ENCODE measurements around the gene MLLT3.

The MLLT3 gene

GRCh38 chr9:20390400-20390799 is 231.9 kb downstream of the MLLT3 start:
- Histone ChIP-seq H4K20me1 (ENCODE audit: insufficient read depth, low read length) (no peaks in the 10 kb centered on the region), H3F3A (ENCODE audit: insufficient read depth, low read length) (no peaks in the 10 kb centered on the region), H3K79me2 (ENCODE audit: low read length) (no peaks in the 10 kb centered on the region), H3K4me1 (ENCODE audit: low read length) (no peaks in the 10 kb centered on the region), H3K36me3 (replicated peaks; ENCODE audit: insufficient read depth, low read length) (no peaks in the 10 kb centered on the region), H3K9me3 (replicated peaks; ENCODE audit: insufficient read depth, low read length) (no peaks in the 10 kb centered on the region), H3K27ac (ENCODE audit: low read length) (no peak overlapping the region), H3K9ac (ENCODE audit: low read length) (no peak overlapping the region), H3K4me3 (ENCODE audit: low read length) (no peak overlapping the region), H3K9me2 (replicated peaks; ENCODE audit: insufficient read depth, low read length) (no peaks in the 10 kb centered on the region), H3K4me2 (ENCODE audit: low read depth, low read length) (no peak overlapping the region), H2AFZ (ENCODE audit: low read length) (no peak overlapping the region), H3K27me3 (replicated peaks; ENCODE audit: insufficient read depth, low read length) (no peaks in the 10 kb centered on the region)
- DNase-seq, result no peak
- TF ChIP-seq CTCF (IDR thresholded peaks at IDR 0.05; ENCODE audit: low read length), result no peak

- H3K4me2 ChIP-seq (ENCODE audit: low read depth, low read length), result no peak overlapping the region
- DNase-seq, result no peak
- no peaks in the 10 kb centered on the region for H3F3A ChIP-seq (ENCODE audit: insufficient read depth, low read length)
- no peaks in the 10 kb centered on the region for H3K9me2 ChIP-seq (replicated peaks; ENCODE audit: insufficient read depth, low read length)
- H3K36me3 ChIP-seq (replicated peaks; ENCODE audit: insufficient read depth, low read length), result no peaks in the 10 kb centered on the region
- no peak overlapping the region for H3K27ac ChIP-seq (ENCODE audit: low read length)
- TF ChIP-seq EZH2phosphoT487 (IDR thresholded peaks at IDR 0.05; ENCODE audit: low read length), result no peak
- no peak for TF ChIP-seq EZH2 (optimal IDR thresholded peaks at IDR 0.05; ENCODE audit: low read depth, low read length)
- no peak for TF ChIP-seq CTCF (IDR thresholded peaks at IDR 0.05; ENCODE audit: low read length)
- no peak overlapping the region for H3K4me3 ChIP-seq (ENCODE audit: low read length)
- no peak overlapping the region for H2AFZ ChIP-seq (ENCODE audit: low read length)
- no peaks in the 10 kb centered on the region for H3K79me2 ChIP-seq (ENCODE audit: low read length)
- H3K27me3 ChIP-seq (replicated peaks; ENCODE audit: insufficient read depth, low read length), result no peaks in the 10 kb centered on the region
- no peak overlapping the region for H3K9ac ChIP-seq (ENCODE audit: low read length)
- no peaks in the 10 kb centered on the region for H3K9me3 ChIP-seq (replicated peaks; ENCODE audit: insufficient read depth, low read length)
- no peaks in the 10 kb centered on the region for H4K20me1 ChIP-seq (ENCODE audit: insufficient read depth, low read length)
- 0 out of 2 replicates have a peak, but pooled peaks cover 5% of the 10 kb centered on the region for H3K4me1 ChIP-seq (ENCODE audit: low read length)
Measured at GRCh38 chr9:20387062-20387461, 235.2 kb downstream of the MLLT3 start.

GRCh38 chr9:20384642-20385041 is 237.7 kb downstream of the MLLT3 start:
- 0 out of 2 replicates have a peak, but pooled peaks cover 5% of the 10 kb centered on the region for H3K4me1 ChIP-seq (ENCODE audit: low read length)
- no peak overlapping the region for H3K9ac ChIP-seq (ENCODE audit: low read length)
- no peak overlapping the region for H3K27ac ChIP-seq (ENCODE audit: low read length)
- TF ChIP-seq EZH2 (optimal IDR thresholded peaks at IDR 0.05; ENCODE audit: low read depth, low read length) (no peak), EZH2phosphoT487 (IDR thresholded peaks at IDR 0.05; ENCODE audit: low read length) (no peak), CTCF (IDR thresholded peaks at IDR 0.05; ENCODE audit: low read length) (no peak)
- H3K36me3 ChIP-seq (replicated peaks; ENCODE audit: insufficient read depth, low read length), result no peaks in the 10 kb centered on the region; the same call in 1 of the 2 replicates
- H4K20me1 ChIP-seq (ENCODE audit: insufficient read depth, low read length), result no peaks in the 10 kb centered on the region
- no peaks in the 10 kb centered on the region for H3K79me2 ChIP-seq (ENCODE audit: low read length)
- no peak overlapping the region for H3K4me2 ChIP-seq (ENCODE audit: low read depth, low read length)
- H3F3A ChIP-seq (ENCODE audit: insufficient read depth, low read length), result no peaks in the 10 kb centered on the region
- H3K9me2 ChIP-seq (replicated peaks; ENCODE audit: insufficient read depth, low read length), result no peaks in the 10 kb centered on the region
- no peaks in the 10 kb centered on the region for H3K27me3 ChIP-seq (replicated peaks; ENCODE audit: insufficient read depth, low read length)
- no peak overlapping the region for H3K4me3 ChIP-seq (ENCODE audit: low read length)
- no peaks in the 10 kb centered on the region for H3K9me3 ChIP-seq (replicated peaks; ENCODE audit: insufficient read depth, low read length)
- DNase-seq, result no peak
- no peak overlapping the region for H2AFZ ChIP-seq (ENCODE audit: low read length)

Measured in MM.1S (cell line).